Measurements from ENCODE around the gene PLA2G4A.

- TF ChIP-seq CTCF (IDR thresholded peaks at IDR 0.05) (no peak), POLR2A (IDR thresholded peaks at IDR 0.05) (no peak)
Measured at GRCh38 chr1:186967656-186968394, 139.1 kb downstream of the PLA2G4A start.

All from esophagus squamous epithelium (tissue), 4 donors.